ENCODE measurements around the gene CHST4.
"Not testable (repeated sequence)": the region's sequence is repeated elsewhere in the genome, so short reads cannot be mapped to it uniquely, and the experiment has no call there.

Gene CHST4

DNA sequence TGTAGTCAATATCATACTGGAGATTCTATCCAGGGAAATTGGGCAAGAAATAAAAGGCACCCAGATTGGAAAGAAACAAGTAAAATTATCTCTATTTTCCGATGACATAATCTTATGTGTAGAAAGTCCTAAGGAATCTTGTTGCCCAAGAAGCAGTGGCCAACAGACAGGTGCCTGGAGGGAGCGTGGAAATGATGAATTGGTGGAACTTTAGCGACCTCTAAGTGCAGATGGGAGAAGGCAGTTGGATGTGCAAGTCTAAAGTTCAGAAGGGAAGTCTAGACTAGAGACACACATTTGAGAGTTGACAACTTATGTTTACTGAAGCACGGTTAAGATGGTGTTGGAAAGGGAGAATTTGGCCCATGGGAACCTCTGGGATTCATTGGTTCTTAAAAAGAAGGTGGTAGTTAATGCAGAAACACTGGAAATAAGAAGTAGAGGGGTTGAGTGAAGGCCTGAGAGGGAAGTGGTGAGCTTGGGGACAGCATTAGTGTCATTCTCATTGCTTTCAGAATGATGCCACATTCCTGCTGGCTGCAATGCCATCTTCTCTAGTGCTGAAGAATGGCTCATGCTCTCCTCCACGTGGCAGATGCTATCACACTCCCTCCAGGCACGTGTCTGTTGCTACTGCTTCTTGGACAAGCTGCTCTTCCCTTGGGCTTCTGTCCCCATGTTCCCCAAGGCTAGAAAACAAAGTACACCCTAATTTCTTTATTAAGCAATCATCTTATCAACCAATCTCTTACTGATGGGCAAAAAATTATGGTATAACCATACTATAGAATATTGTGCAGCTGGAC lies 26.7 kb downstream of the CHST4 start:
- ChIA-PET CTCF (interaction anchor here (1.1 kb wide), 1 partner anchor 14 kb away, joined by 5 read pairs; no protein-coding TSS in a partner anchor), POLR2A (no interaction called here)
- DNase-seq (ENCODE audit: low read depth, low spot score) = no peak
- TF ChIP-seq, protein P1, sequence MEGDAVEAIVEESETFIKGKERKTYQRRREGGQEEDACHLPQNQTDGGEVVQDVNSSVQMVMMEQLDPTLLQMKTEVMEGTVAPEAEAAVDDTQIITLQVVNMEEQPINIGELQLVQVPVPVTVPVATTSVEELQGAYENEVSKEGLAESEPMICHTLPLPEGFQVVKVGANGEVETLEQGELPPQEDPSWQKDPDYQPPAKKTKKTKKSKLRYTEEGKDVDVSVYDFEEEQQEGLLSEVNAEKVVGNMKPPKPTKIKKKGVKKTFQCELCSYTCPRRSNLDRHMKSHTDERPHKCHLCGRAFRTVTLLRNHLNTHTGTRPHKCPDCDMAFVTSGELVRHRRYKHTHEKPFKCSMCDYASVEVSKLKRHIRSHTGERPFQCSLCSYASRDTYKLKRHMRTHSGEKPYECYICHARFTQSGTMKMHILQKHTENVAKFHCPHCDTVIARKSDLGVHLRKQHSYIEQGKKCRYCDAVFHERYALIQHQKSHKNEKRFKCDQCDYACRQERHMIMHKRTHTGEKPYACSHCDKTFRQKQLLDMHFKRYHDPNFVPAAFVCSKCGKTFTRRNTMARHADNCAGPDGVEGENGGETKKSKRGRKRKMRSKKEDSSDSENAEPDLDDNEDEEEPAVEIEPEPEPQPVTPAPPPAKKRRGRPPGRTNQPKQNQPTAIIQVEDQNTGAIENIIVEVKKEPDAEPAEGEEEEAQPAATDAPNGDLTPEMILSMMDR (IDR thresholded peaks at IDR 0.05; ENCODE audit: insufficient read depth, low read length, missing control alignments) = no peak
- no peak overlapping the region for H3K4me3 ChIP-seq (ENCODE audit: low read depth, low read length)

DNA sequence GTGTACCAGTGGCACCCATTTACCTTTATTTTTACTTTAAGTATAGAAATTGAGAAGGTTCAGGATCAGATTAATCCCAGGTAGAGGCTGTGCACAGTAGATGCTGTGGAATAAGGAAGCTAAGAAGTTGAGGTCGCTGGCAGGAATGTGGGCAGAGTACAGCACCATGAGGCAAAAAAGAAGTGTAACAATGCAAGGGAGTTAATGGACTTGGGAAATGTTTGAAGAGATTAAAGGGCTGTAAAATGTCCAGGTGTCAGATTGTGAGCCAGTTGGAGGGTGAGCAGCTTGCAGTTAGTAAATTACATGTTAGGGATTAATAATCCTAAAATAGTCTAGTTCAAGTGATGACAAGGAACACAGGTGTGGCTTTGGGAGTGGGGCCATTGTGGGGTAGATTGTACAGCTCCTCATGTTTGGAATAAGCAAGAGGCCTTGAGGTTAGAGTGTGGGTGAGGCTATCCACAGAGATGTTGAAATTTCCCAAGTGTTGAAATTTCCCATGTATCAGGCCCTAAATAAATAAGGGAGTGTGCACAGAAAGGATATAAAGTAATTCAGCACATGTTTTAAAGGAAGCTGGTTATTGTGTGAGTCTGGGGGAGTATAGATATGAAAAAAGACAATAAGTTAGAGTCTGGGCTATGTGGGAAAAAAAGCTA lies 29.1 kb downstream of the CHST4 start:
- CTCF ChIA-PET = interaction anchor here (0.8 to 1.3 kb wide), 2 partner anchors 10 to 12 kb away, joined by 3 to 6 read pairs; no protein-coding TSS in a partner anchor
- no peak for DNase-seq (ENCODE audit: low read depth, low spot score)
- POLR2A ChIA-PET = no interaction called here
- H3K4me3 ChIP-seq (ENCODE audit: low read depth, low read length) = no peak overlapping the region
- TF ChIP-seq, protein P1 (IDR thresholded peaks at IDR 0.05; ENCODE audit: insufficient read depth, low read length, missing control alignments) = no peak

DNA sequence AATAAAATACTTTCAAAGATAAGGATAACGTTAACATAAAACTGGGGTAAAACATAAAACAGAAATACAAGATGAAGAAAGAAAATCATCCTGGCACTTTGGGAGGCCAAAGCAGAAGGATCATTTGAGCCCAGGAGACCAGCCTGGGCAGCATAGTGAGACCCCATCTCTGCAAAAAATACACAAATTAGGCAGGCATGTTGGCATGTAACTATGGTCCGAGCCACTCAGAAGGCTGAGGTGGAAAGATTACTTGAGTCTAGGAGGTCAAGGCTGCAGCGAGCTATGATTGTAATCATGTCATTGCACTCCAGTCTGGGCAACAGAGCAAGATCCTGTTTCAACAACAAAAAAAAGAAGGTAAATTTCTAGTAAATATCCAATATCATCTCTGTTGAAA lies 31.1 kb downstream of the CHST4 start:
- no peak for DNase-seq (ENCODE audit: low read depth, low spot score)
- ChIA-PET CTCF (no interaction called here), POLR2A (no interaction called here)
- H3K4me3 ChIP-seq (ENCODE audit: low read depth, low read length) = no peak overlapping the region
- TF ChIP-seq, protein P1 (IDR thresholded peaks at IDR 0.05; ENCODE audit: insufficient read depth, low read length, missing control alignments) = no peak

DNA sequence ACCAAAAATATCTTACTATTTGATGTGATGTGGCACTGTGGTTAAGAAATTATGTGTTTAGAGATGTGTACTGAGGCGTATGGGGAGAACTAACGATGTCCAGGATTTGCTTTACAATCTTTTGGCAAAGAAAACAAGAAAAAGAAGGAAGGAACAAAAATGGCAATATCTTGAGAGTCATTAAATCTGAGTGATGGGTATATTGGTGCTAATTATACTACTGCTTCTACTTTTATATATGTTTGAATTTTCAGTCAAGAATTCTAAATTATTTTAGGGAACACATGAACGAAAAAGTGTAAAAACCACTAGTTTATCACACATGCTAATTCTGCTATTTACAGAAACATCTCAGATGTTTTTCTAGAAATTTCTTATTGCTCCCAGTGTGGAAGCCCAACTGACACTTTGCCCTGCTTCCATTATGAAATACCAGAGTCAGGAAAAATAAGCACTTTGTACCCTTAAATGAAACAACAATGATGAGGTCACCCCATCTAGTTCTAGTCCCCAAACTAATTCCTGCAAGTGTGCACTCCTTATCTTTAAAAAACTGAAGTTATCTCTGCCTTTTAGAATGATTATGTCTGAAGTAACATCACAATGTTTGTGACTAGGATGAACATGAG lies 31.8 kb downstream of the CHST4 start:
- no peak overlapping the region for H3K4me3 ChIP-seq (ENCODE audit: low read depth, low read length)
- CTCF ChIA-PET = no interaction called here
- TF ChIP-seq, protein P1 (IDR thresholded peaks at IDR 0.05; ENCODE audit: insufficient read depth, low read length, missing control alignments) = no peak
- POLR2A ChIA-PET = no interaction called here
- no peak for DNase-seq (ENCODE audit: low read depth, low spot score)

DNA sequence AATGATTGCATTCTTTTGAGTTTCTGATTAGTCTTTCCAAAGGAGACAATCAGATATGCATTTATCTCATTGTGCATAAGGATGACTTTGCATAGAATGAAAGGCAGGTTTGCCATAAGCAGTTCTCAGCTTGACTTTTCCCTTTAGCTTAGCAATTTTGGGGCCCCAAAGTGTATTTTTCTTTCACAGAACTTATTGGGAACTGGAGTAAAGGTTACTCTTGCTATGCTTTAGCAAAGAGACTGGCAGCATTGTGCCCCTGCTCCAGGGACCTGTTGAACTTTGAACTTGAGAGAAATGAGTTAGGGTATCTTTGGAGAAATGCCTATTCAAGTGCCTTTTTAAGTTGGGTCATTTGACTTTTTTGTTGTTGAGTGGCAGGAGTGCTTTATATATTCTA lies 33.6 kb downstream of the CHST4 start:
- DNase-seq (ENCODE audit: low read depth, low spot score) = no peak
- POLR2A ChIA-PET = no interaction called here

DNA sequence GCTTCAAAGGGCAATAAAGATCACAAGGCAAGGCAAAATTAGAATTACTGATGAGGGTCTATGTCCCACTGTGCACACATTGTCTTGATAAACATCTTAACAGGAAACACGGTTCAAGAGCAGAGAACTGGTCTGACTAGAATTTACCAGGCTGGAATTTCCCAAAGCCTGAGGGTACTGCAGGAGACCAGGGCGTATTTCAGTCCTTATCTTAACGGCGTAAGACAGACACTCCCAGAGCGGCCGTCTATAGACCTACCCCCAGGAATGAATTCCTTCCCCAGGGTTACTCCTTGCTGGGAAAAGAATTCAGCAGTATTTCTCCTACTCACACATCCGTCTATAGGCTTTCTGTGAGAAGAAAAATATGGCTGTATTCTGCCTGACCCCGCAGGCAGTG lies 35.7 kb downstream of the CHST4 start:
- DNase-seq (ENCODE audit: low read depth, low spot score); POLR2A ChIA-PET: not testable (repeated sequence)
- CTCF ChIA-PET = interaction anchor here (1.5 kb wide), 1 partner anchor 49 kb away, joined by 5 read pairs; no protein-coding TSS in a partner anchor

More for the DNA sequence above, 33.6 kb downstream of the CHST4 start:
- TF ChIP-seq, protein P1 (IDR thresholded peaks at IDR 0.05; ENCODE audit: insufficient read depth, low read length, missing control alignments) = no peak
- no peak overlapping the region for H3K4me3 ChIP-seq (ENCODE audit: low read depth, low read length)
- CTCF ChIA-PET = no interaction called here

More for the DNA sequence above, 35.7 kb downstream of the CHST4 start:
- not testable (repeated sequence) for H3K4me3 ChIP-seq (ENCODE audit: low read depth, low read length)

All from AG04449 (cell line).